ENCODE results near the gene POLD4. TPM values are rescaled to one million over a fixed set of nuclear protein-coding genes. Genes with fewer than 3 reads are reported as not detected.

POLD4 gene
- total RNA-seq, 1 donor from 2014 or later: 19.8 TPM

Other genes starting within 250 kb of the POLD4 start
- 102 and 108 TPM in 2 replicates for gene KDM2A, start 234.3 kb downstream of the POLD4 start, total RNA-seq
- gene GRK2, start 87.1 kb downstream of the POLD4 start, total RNA-seq: 52.9 and 53.0 TPM in 2 replicates
- gene ANKRD13D, start 64.2 kb downstream of the POLD4 start, total RNA-seq: 74.9 and 76.0 TPM in 2 replicates
- gene SSH3, start 50.0 kb downstream of the POLD4 start, total RNA-seq: 48.9 and 56.9 TPM in 2 replicates
- gene CLCF1, start 20.1 kb upstream of the POLD4 start, total RNA-seq: 5.4 and 6.9 TPM in 2 replicates
- gene RAD9A, start 38.4 kb upstream of the POLD4 start, total RNA-seq: 39.0 and 49.1 TPM in 2 replicates
- gene PPP1CA, start 48.3 kb upstream of the POLD4 start, total RNA-seq: 140 and 145 TPM in 2 replicates
- 0.24 TPM in 1 of 2 replicates, not detected in the other for gene TBC1D10C, start 50.5 kb upstream of the POLD4 start, total RNA-seq
- gene CARNS1, start 62.1 kb upstream of the POLD4 start, total RNA-seq: 0.29 and 0.53 TPM in 2 replicates
- gene RPS6KB2, start 74.9 kb upstream of the POLD4 start, total RNA-seq: 51.7 and 53.8 TPM in 2 replicates
- gene PTPRCAP, start 84.1 kb upstream of the POLD4 start, total RNA-seq: 0.73 and 2.3 TPM in 2 replicates
- gene CORO1B, start 89.9 kb upstream of the POLD4 start, total RNA-seq: 86.7 and 90.5 TPM in 2 replicates
- gene GPR152, start 99.2 kb upstream of the POLD4 start, total RNA-seq: not detected in 2 replicates
- gene CABP4, start 101.8 kb upstream of the POLD4 start, total RNA-seq: 0.18 TPM in 1 of 2 replicates, not detected in the other
- gene TMEM134, start 115.7 kb upstream of the POLD4 start, total RNA-seq: 63.3 and 68.6 TPM in 2 replicates
- gene AIP, start 129.5 kb upstream of the POLD4 start, total RNA-seq: 39.2 and 39.5 TPM in 2 replicates
- gene PITPNM1, start 151.8 kb upstream of the POLD4 start, total RNA-seq: 67.9 and 76.3 TPM in 2 replicates
- 35.0 and 35.7 TPM in 2 replicates for gene CDK2AP2, start 154.6 kb upstream of the POLD4 start, total RNA-seq
- gene CABP2, start 169.9 kb upstream of the POLD4 start, total RNA-seq: not detected in 2 replicates
- 978 and 982 TPM in 2 replicates for gene GSTP1, start 230.3 kb upstream of the POLD4 start, total RNA-seq

All from progenitor cell of endocrine pancreas (in vitro differentiated cells).